Calu3 (cell line): ENCODE results near the gene DRD1. TPM values are rescaled to one million over a fixed set of nuclear protein-coding genes. Genes with fewer than 3 reads are reported as not detected.

ENCODE experiments used
- BruUV-seq: library from RNA; stranded (reverse); fragments of 400-500 nt; replicated peaks from 2 replicates; lab custom pipeline; 2021; lab: Mats Ljungman, UMichigan
- CTCF ChIA-PET: fragments of 300-600 bp; sonication (Branson Sonifier 250); formaldehyde crosslinking; loops from one replicate; lab custom pipeline; 2022; ENCODE audit warnings: antibody characterized with exemption; lab: Charles Lee
- DNase-seq: peaks from one replicate; pipeline ENCODE4 v3.0.0; 2022
- H3K27ac Mint-ChIP-seq: one replicate; pipeline ENCODE4 v1.8.0; 2022; ENCODE audit warnings: mixed read lengths; ENCODE audit not compliant: unreplicated experiment
- H3K27me3 Mint-ChIP-seq: one replicate; pipeline ENCODE4 v1.8.0; 2022; ENCODE audit warnings: mixed read lengths; ENCODE audit not compliant: unreplicated experiment
- H3K36me3 Mint-ChIP-seq: one replicate; pipeline ENCODE4 v1.8.0; 2022; ENCODE audit warnings: mild to moderate bottlenecking, moderate library complexity, mixed read lengths; ENCODE audit not compliant: insufficient read depth, unreplicated experiment
- H3K4me1 Mint-ChIP-seq: one replicate; pipeline ENCODE4 v1.8.0; 2022; ENCODE audit warnings: mild to moderate bottlenecking, low read depth, mixed read lengths; ENCODE audit not compliant: unreplicated experiment
- H3K4me3 Mint-ChIP-seq: one replicate; pipeline ENCODE4 v1.8.0; 2022; ENCODE audit warnings: mild to moderate bottlenecking, low read depth, moderate library complexity, mixed read lengths; ENCODE audit not compliant: unreplicated experiment
- H3K9me3 Mint-ChIP-seq: one replicate; pipeline ENCODE4 v1.8.0; 2022; ENCODE audit warnings: low read depth, mixed read lengths; ENCODE audit not compliant: unreplicated experiment
- CTCF ChIP-seq: fragments of 200-600 bp; IDR thresholded peaks from one replicate; pipeline ENCODE4 v1.8.0; 2022; ENCODE audit warnings: antibody characterized with exemption; ENCODE audit not compliant: unreplicated experiment
- intact Hi-C: fragments of 100-400 bp; cut with micrococcal nuclease; formaldehyde crosslinking; loops from one replicate; pipeline ENCODE4 v1.10.0; 2022; ENCODE audit not compliant: unreplicated experiment
- total RNA-seq: library from RNA; stranded (reverse); gene quantifications from 2 replicates; pipeline ENCODE4 v1.2.3, GENCODE V29; 2022

Gene DRD1
- total RNA-seq, 1 experiment from 2014 or later = not detected

GRCh38 chr5:175471628-175472027 is 27.6 kb upstream of the DRD1 start:
- H3K27ac Mint-ChIP-seq = no peak overlapping the region
- H3K36me3 Mint-ChIP-seq = no peaks in the 10 kb centered on the region
- H3K27me3 Mint-ChIP-seq = peaks cover 92% of the 10 kb centered on the region
- no TSS peak for BruUV-seq
- CTCF ChIA-PET = no interaction called here
- no peaks in the 10 kb centered on the region for H3K9me3 Mint-ChIP-seq
- H3K4me3 Mint-ChIP-seq = no peak overlapping the region
- TF ChIP-seq CTCF = no peak
- no peaks in the 10 kb centered on the region for H3K4me1 Mint-ChIP-seq
- intact Hi-C loops = no loop called here
- DNase-seq = no peak

DNA sequence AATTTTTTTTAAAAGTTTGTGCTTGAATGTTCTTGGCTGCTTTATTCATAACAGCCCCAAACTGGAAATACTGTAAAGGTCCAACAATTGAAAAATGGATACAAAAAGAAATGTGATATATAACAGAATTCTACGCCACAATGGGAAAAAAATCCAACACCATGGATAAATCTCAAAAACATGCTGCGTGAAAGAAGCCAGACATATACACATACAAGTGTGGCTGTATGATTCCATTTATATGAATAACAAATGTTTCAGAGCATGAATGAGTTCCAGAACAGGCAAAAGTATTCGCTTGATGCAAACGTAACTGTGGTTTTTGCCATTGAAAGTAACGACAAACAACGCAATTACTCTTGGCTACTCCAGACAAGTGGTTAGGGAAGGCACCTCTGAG is 27.2 kb upstream of the DRD1 start:
- BruUV-seq = no TSS peak

DNA sequence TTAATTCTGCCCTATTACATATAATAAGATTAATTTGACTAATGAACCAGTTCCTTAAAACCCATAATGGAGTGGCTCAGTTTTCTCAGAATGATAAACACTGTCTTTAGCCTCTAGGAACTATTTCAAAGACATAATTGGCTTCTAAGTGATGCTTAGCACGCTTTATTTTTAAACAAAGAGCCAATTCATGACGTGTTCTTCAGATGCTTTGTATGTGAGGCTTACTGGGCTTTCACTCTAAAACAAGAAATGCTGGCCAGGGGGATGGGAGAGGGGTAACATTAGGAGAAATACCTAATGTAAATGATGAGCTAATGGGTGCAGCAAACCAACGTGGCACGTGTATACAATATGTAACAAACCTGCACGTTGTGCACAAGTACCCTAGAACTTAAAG is 26.8 kb upstream of the DRD1 start:
- intact Hi-C loops = no loop called here
- Mint-ChIP-seq H3K9me3 (no peaks in the 10 kb centered on the region), H3K27me3 (peaks cover 94% of the 10 kb centered on the region), H3K27ac (no peak overlapping the region), H3K4me1 (no peaks in the 10 kb centered on the region), H3K4me3 (no peak overlapping the region), H3K36me3 (no peaks in the 10 kb centered on the region)
- no TSS peak for BruUV-seq
- no peak for TF ChIP-seq CTCF
- DNase-seq = no peak
- CTCF ChIA-PET = no interaction called here

More for the DNA sequence above, 27.2 kb upstream of the DRD1 start:
- Mint-ChIP-seq H3K4me3 (no peak overlapping the region), H3K4me1 (no peaks in the 10 kb centered on the region), H3K27ac (no peak overlapping the region), H3K27me3 (peaks cover 94% of the 10 kb centered on the region), H3K36me3 (no peaks in the 10 kb centered on the region), H3K9me3 (no peaks in the 10 kb centered on the region)
- intact Hi-C loops = no loop called here
- CTCF ChIA-PET = no interaction called here
- TF ChIP-seq CTCF = no peak
- no peak for DNase-seq

GRCh38 chr5:175469916-175470315 is 25.9 kb upstream of the DRD1 start:
- CTCF ChIA-PET = no interaction called here
- H3K4me3 Mint-ChIP-seq = no peak overlapping the region
- peaks cover 88% of the 10 kb centered on the region for H3K27me3 Mint-ChIP-seq
- no TSS peak for BruUV-seq
- no peak for DNase-seq
- no peaks in the 10 kb centered on the region for H3K9me3 Mint-ChIP-seq
- intact Hi-C loops = no loop called here
- no peaks in the 10 kb centered on the region for H3K36me3 Mint-ChIP-seq
- H3K27ac Mint-ChIP-seq = no peak overlapping the region
- no peak for TF ChIP-seq CTCF
- H3K4me1 Mint-ChIP-seq = no peaks in the 10 kb centered on the region
